Stomach (tissue), 4 donors: ENCODE measurements around the gene SLC44A1.

ENCODE experiments used
- EP300 ChIP-seq: sonication (generic); formaldehyde crosslinking; IDR thresholded peaks from one replicate; pipeline ENCODE4 v1.6.1; 2017; ENCODE audit warnings: antibody characterized with exemption
- POLR2A ChIP-seq, 4 donors: fragments of 450-650 bp; IDR thresholded peaks; one replicate each; pipeline ENCODE4 v1.6.1; 2016; ENCODE audit warnings: antibody characterized with exemption in 4 of 4, control low read depth in 2 of 4, mild to moderate bottlenecking in 1 of 4, moderate library complexity in 1 of 4
- POLR2AphosphoS5 ChIP-seq, 3 donors: sonication (generic); formaldehyde crosslinking; IDR thresholded peaks; one replicate each; pipeline ENCODE4 v1.6.1; 2016; ENCODE audit warnings: antibody characterized with exemption in 3 of 3
- TF ChIP-seq, protein P1 (sequence below), 7 experiments: fragments of 450-650 bp in 4 of 7; fragments of 200-600 bp in 3 of 7; sonication (generic) in 3 of 7; IDR thresholded peaks; one replicate each; pipeline ENCODE4 v1.5.1; 2016 to 2019; ENCODE audit warnings: antibody characterized with exemption in 7 of 7, control low read depth in 2 of 7, mild to moderate bottlenecking in 1 of 7

DNA sequence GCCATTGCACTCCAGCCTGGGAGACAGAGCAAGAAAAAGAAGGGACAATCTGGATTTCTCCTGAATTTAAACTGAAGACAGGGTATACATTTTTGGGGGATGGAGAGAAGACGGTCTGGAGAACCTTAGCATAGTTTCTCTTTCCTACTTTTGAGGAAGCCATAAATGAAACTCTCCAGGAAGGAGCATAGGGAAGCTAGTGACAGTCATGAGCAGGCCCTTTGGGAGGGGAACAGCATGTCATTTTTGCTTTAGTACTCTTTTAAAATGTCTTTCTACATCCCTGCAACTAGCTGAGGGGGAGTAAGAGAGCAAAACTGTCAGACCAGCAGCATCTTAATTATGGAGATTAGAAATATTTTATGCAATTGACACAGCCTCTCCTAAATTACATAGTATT, 8.2 kb upstream of the SLC44A1 start:
- TF ChIP-seq, protein P1, sequence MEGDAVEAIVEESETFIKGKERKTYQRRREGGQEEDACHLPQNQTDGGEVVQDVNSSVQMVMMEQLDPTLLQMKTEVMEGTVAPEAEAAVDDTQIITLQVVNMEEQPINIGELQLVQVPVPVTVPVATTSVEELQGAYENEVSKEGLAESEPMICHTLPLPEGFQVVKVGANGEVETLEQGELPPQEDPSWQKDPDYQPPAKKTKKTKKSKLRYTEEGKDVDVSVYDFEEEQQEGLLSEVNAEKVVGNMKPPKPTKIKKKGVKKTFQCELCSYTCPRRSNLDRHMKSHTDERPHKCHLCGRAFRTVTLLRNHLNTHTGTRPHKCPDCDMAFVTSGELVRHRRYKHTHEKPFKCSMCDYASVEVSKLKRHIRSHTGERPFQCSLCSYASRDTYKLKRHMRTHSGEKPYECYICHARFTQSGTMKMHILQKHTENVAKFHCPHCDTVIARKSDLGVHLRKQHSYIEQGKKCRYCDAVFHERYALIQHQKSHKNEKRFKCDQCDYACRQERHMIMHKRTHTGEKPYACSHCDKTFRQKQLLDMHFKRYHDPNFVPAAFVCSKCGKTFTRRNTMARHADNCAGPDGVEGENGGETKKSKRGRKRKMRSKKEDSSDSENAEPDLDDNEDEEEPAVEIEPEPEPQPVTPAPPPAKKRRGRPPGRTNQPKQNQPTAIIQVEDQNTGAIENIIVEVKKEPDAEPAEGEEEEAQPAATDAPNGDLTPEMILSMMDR (IDR thresholded peaks at IDR 0.05), result no peak
- TF ChIP-seq POLR2A (IDR thresholded peaks at IDR 0.05), result no peak
- no peak for TF ChIP-seq EP300
- TF ChIP-seq POLR2AphosphoS5 (IDR thresholded peaks at IDR 0.05), result no peak
